ENCODE results near the gene PEA15.

PEA15 gene

DNA sequence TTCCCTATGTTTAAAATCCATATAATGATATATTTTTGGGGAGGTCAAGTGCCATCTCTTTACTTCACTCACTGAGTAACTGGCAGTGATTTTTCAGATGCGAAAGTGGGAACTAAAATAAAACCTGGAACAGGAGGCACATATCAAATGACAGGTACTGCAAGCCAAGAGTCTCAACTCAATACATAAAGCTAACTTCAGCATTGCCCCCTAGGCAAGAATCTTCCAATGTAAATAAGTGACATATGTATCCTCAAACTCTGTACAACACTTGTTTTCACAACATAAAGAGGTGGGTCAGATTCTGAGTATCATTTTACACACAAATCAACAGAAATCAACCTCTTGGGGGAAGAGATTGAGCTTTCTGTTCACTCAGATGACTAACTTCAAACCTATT is 39.0 kb downstream of the PEA15 start:
- no peak for DNase-seq

DNA sequence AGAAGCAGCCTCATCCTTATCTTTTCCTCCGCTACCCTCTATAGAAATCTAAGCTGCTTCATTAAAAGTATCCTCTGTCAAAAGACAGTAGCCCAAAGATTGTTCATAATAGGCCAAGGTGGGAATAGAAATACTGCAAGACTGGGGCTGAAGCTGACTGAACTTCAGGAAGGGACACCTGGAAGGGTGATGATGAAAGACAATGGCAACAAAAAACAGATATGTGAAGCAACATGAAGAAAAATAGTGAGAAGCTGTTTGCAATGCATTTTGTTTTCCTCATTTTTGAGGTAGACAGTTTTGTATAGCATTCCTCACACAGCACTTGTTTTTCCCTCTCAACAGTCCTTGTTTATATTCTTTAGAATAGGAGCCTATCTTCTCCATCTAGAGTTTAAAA is 40.2 kb downstream of the PEA15 start:
- no peak for DNase-seq

DNA sequence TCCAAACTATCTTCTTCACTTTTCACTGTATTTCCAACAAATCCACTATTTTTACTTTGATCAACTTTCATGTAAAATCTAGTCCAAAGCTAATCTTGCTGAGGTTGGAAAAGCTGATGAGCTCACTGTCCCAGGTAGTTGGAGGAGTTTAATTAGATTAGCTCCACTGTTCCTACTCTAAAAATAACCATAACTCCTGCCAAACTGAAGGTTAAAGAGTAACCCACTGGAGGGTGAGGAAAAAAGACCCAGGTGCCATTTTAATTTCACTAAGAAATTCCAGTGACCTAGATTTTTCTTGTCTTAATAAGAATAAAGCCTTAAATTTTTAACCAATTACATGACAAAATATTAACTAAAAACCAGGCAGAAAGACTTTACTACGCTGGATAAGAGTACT is 41.9 kb downstream of the PEA15 start:
- DNase-seq, result no peak

GRCh38 chr1:160251011-160251410 is 45.8 kb downstream of the PEA15 start:
- DNase-seq, result no peak

- DNase-seq, result peak; percentile 43
These were observed 46.7 kb downstream of the PEA15 start for GRCh38 chr1:160251687-160252526.

DNA sequence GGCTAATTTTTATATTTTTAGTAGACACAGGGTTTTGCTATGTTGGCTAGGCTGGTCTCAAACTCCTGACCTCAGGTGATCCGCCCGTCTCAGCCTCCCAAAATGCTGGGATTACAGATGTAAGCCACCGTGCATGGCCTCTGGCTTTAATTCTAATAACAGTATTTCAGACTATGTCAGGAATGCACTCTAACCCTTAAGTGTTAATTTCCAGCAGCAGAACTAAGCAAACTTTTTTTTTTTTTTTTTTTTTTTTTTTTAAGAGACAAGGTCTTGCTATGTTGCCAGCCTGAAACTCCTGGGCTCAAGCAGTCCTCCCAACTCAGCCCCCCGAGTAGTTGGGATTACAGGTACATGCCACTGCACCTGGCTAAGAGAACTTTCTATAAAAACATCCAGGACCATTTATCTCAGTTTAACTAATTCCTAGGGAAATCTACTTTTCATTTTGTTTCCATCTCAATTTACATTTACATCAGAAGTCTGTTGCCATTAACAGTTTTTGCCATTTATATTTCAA is 50.7 kb downstream of the PEA15 start:
- DNase-seq, result no peak

DNA sequence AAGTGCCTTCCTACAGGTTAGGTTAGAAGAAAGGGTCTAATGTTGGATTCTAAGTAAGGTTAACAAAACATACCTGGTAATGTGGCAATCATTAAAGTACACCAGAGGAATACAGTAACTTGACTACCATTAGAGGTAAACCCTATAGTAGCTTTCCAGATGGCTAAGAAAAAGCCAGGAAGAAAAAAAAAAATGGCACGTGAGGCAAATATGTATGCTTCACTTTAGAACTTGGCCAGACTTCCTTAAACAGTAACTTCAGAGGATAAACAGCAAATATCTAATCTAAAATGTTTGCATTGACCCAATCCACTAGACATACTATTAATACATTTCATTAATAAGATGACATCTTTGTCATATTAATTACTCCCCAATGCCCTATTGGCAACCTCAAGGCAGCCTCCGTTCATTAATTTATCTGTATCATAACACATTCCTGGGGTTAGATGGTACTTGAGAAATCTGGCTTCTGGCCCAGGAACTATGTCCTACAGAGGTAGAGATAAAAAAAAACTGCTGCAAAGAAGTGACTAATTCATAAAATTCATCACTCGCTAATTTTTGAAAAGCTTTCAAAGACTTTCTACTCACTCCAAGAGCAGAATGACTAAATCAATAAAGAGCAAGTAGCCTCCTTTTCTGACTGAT is 51.3 kb downstream of the PEA15 start:
- DNase-seq, result no peak

- no peak for DNase-seq
These were observed 52.3 kb downstream of the PEA15 start for GRCh38 chr1:160257411-160258015.

GRCh38 chr1:160258177-160258798 is 53.1 kb downstream of the PEA15 start:
- DNase-seq, result no peak

DNA sequence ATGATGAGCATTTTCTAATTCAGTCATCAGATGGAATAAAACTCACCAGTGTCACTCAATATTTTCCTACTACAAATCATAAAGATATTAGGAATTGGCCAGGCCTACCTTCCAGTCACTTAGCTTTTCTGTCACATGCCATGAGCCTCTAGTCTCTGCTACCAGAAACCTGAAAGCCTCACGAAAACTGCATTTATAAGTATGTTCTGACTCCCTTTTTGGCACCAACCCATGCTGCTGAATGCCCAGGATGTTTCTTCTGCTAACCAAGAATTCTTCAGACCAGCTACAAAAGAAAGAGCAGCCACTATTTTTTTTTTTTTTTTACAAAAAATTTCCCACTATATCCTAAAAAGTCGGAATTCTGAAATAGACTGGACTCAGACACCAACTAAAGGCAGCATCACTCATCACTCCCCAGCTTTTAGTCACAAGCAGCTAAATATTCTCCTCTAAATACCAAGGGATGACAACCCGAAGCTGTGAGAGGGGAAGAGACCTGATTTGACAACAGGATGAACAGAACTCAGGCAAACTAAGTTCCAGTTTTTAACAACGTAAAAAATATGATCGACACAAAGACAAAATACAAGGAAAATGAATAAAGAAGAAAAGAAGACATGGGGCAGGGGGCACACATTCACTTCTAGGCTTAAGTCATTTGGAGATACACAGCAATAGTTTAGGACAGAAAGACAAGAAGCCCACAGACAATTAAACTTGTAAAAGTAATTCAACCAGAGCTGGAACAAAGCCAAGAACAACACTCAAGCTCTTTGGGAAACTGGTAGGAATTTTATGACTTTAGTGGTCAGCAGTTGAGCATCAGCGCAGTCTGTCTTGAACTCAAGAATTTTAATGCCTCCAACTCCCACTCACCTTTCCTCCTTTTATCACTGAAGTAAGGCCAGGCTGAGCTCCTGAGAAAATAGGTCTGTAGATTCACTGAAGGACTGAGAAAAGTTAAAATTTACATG is 55.5 kb downstream of the PEA15 start:
- peak; percentile 26 for DNase-seq

- peak; percentile 43 for DNase-seq
These were observed 56.3 kb downstream of the PEA15 start for GRCh38 chr1:160261556-160261892.

GRCh38 chr1:160261893-160262794 is 57.0 kb downstream of the PEA15 start, which contains the start of gene DCAF8:
DCAF8 (minus strand) TSS chr1:160262549; CDS start chr1:160244008, 18,541 bp downstream.
- DNase-seq, result peak; percentile 94

DNA sequence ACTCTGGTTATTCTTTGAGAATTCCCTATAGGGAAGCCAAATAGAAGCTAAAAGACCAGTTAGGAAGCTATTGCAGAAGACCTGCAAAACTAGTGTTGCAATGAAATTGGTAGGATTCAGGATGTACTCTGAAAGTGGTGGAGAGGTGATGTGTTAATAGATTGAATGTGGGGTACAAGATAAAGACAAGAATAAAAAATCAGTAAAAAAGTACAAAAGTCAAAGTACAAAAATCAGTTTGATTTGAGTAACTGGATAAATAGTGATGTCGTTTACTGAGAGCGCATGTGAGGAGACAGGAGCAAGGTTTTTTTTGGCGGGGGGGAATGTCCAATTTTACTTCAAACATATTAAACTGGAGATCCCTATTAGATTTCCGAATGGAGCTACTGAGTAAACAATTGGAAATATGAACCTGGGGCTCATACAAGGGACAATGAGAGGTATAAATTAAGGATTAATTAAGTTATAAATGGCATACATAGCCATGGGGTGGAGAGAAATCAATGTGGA is 59.7 kb downstream of the PEA15 start:
- DNase-seq, result no peak
